ENCODE measurements around the gene FILIP1L.
A peak's percentile ranks its signal among the peaks of the same experiment; 100 is the strongest.

Gene FILIP1L

DNA sequence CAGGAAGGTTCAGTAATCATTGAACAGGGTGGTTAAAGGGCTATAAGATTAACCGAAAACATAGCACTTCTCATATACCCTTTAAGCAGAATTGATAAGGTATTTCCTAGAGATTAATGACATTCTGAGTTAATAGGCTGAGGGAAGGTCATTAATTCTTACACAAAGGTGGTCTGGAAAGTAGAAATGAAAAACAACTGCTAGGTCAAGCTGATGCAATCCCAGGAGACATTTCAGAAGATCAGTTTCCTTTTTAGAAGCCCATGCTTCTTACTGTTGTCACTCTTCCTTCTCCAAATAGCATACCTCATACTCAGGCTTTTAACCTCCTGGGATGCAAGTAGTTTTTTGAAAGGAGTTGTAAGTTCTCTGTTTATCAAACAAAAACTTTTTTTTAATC is 8.8 kb downstream of the FILIP1L start:
- no peak for DNase-seq (ENCODE audit: extremely low read depth, low read depth)

GRCh38 chr3:100104817-100105413 is 9.4 kb downstream of the FILIP1L start:
- TF ChIP-seq, protein P1, sequence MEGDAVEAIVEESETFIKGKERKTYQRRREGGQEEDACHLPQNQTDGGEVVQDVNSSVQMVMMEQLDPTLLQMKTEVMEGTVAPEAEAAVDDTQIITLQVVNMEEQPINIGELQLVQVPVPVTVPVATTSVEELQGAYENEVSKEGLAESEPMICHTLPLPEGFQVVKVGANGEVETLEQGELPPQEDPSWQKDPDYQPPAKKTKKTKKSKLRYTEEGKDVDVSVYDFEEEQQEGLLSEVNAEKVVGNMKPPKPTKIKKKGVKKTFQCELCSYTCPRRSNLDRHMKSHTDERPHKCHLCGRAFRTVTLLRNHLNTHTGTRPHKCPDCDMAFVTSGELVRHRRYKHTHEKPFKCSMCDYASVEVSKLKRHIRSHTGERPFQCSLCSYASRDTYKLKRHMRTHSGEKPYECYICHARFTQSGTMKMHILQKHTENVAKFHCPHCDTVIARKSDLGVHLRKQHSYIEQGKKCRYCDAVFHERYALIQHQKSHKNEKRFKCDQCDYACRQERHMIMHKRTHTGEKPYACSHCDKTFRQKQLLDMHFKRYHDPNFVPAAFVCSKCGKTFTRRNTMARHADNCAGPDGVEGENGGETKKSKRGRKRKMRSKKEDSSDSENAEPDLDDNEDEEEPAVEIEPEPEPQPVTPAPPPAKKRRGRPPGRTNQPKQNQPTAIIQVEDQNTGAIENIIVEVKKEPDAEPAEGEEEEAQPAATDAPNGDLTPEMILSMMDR (IDR thresholded peaks at IDR 0.05; ENCODE audit: low read depth, low read length): no peak
- no peak for DNase-seq (ENCODE audit: extremely low read depth, low read depth)

More for the DNA sequence above, 8.8 kb downstream of the FILIP1L start:
- TF ChIP-seq, protein P1 (IDR thresholded peaks at IDR 0.05; ENCODE audit: low read depth, low read length): no peak

- TF ChIP-seq, protein P1 (IDR thresholded peaks at IDR 0.05; ENCODE audit: low read depth, low read length): no peak
- no peak for DNase-seq (ENCODE audit: extremely low read depth, low read depth)
Measured at GRCh38 chr3:100104442-100104798, 9.9 kb downstream of the FILIP1L start.

DNA sequence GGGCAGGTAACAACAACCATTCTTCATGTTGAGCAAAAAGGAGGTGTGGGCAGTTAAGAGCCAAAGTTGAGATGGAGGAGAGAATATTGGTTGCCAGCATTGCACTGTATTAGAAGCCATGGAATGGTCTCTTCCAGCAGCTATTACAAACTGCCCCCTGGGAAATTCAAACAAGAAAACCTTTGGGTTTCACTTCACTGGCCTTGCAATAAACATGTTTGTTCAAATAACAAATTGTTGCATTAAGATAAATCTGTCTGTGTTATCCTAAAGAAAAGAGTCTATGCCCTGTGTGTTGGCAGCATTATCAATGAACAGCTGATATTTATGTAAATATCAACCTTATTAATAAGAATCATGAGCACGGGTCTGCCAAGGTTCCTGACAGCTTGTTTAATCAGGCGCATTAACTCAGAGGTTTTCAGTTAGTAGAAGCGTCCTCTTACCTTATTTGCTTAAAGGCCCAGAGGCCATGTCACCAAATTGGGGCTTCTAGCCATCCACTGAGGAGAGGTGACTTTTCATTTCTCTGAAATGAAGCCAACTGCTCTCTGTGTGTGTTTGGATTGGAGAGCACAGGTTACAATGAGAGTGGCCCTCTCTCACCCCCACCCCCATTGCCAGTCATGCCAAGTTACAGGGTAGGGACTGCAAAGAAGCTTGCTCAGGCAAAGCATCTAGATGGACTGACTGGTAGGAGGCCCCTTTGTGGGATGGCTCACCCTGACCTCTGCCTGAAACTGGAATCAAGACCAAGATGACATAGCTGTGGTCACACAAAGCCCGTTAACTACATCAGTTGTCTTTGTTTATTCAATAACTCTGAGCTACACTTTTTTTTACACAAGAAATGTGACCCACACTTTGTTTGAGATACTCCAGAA is 10.5 kb downstream of the FILIP1L start:
- DNase-seq (ENCODE audit: extremely low read depth, low read depth): peak; percentile 52
- TF ChIP-seq, protein P1 (IDR thresholded peaks at IDR 0.05; ENCODE audit: low read depth, low read length): no peak

DNA sequence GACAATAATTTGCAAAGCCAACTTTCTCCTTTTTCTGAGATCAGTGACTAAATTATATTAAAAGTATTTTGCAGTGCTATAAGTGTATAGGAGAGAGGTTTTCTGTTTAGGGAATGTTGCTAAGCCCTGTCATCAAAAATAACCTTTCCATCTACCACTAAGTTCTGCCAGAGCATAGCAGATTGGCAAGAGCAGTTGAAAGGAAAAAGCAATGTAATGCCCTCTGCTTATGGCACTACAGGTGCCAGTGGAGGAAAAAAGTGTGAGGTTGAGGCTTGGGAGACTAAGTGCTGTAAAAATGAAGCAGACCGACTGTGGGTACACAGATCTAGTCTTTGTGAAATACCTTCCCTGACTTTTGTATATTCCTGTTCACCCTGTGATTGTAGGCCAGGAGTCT is 11.5 kb downstream of the FILIP1L start:
- TF ChIP-seq, protein P1 (IDR thresholded peaks at IDR 0.05; ENCODE audit: low read depth, low read length): no peak
- DNase-seq (ENCODE audit: extremely low read depth, low read depth): no peak

DNA sequence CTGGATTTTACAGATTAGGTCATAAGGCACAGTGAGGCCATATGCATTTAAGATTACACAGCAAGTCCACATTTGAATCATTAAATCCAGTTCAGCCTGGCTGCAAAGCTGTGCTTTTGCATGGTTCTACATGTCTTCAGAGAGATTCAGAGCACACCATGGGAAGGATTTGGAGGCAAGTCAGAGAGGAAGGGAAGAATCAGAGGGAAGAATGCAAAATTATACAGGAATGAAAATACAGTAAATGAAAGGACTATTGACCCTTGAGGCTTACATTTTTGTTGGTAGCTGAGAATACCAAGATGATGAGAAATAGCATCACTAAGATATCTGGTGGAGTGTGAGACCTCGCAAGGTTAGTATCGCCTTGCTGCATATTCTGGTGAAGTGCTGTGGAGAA is 13.9 kb downstream of the FILIP1L start:
- no peak for DNase-seq (ENCODE audit: extremely low read depth, low read depth)

GRCh38 chr3:100099621-100100020 is 14.7 kb downstream of the FILIP1L start:
- no peak for DNase-seq (ENCODE audit: extremely low read depth, low read depth)
- TF ChIP-seq, protein P1 (IDR thresholded peaks at IDR 0.05; ENCODE audit: low read depth, low read length): no peak

More for the DNA sequence above, 13.9 kb downstream of the FILIP1L start:
- TF ChIP-seq, protein P1 (IDR thresholded peaks at IDR 0.05; ENCODE audit: low read depth, low read length): no peak
